Uterus (tissue), 2 donors: ENCODE measurements around the gene ARHGAP9.
A peak's percentile ranks its signal among the peaks of the same experiment; 100 is the strongest.

ENCODE experiments used
- POLR2A ChIP-seq, 2 donors: fragments of 450-650 bp; IDR thresholded peaks; one replicate each; pipeline ENCODE4 v1.6.1; 2016; ENCODE audit warnings: antibody characterized with exemption in 2 of 2, mild to moderate bottlenecking in 1 of 2, moderate library complexity in 1 of 2
- TF ChIP-seq, protein P1 (sequence below), 4 experiments: fragments of 200-600 bp in 2 of 4; fragments of 450-650 bp in 2 of 4; sonication (generic) in 2 of 4; IDR thresholded peaks; one replicate each; pipeline ENCODE4 v1.5.1; 2016 to 2019; ENCODE audit warnings: antibody characterized with exemption in 4 of 4, mild to moderate bottlenecking in 2 of 4, moderate library complexity in 1 of 4

DNA sequence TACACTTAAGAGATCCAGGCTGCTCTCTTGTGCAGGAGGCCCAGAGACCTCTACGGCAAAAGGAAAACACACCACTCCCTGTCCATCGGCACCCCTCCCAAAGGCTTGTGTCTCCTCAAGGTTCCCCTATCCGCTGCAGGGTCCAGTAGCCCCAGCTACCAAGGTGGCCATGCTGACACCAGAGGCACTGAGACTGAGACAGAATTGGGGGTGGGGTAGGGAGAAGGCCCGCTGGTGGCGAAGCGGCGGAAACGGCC lies 40.1 kb upstream of the ARHGAP9 start:
- no peak for TF ChIP-seq POLR2A (IDR thresholded peaks at IDR 0.05)
- TF ChIP-seq, protein P1, sequence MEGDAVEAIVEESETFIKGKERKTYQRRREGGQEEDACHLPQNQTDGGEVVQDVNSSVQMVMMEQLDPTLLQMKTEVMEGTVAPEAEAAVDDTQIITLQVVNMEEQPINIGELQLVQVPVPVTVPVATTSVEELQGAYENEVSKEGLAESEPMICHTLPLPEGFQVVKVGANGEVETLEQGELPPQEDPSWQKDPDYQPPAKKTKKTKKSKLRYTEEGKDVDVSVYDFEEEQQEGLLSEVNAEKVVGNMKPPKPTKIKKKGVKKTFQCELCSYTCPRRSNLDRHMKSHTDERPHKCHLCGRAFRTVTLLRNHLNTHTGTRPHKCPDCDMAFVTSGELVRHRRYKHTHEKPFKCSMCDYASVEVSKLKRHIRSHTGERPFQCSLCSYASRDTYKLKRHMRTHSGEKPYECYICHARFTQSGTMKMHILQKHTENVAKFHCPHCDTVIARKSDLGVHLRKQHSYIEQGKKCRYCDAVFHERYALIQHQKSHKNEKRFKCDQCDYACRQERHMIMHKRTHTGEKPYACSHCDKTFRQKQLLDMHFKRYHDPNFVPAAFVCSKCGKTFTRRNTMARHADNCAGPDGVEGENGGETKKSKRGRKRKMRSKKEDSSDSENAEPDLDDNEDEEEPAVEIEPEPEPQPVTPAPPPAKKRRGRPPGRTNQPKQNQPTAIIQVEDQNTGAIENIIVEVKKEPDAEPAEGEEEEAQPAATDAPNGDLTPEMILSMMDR (IDR thresholded peaks at IDR 0.05) = peak in 1 of 4 experiments; percentile 2
